Panc1 (cell line): ENCODE results near the gene OPRD1.

ENCODE experiments used
- POLR2AphosphoS5 ChIP-seq: IDR thresholded peaks from 2 replicates; pipeline ENCODE4 v1.6.1; 2012; ENCODE audit warnings: mild to moderate bottlenecking, low read depth, low read length, moderate library complexity
- TF ChIP-seq, protein P1 (sequence below): fragments of 450-650 bp; IDR thresholded peaks from 2 replicates; pipeline ENCODE4 v1.5.1; 2017; ENCODE audit warnings: mild to moderate bottlenecking
- TF ChIP-seq, protein P2 (sequence below), 2 experiments: IDR thresholded peaks; 2 replicates each; pipeline ENCODE4 v1.6.1; 2011 to 2012; ENCODE audit warnings: low read depth in 2 of 2, control low read depth in 1 of 2, low read length in 1 of 2, mild to moderate bottlenecking in 1 of 2, moderate library complexity in 1 of 2; ENCODE audit not compliant: insufficient read depth in 1 of 2

DNA sequence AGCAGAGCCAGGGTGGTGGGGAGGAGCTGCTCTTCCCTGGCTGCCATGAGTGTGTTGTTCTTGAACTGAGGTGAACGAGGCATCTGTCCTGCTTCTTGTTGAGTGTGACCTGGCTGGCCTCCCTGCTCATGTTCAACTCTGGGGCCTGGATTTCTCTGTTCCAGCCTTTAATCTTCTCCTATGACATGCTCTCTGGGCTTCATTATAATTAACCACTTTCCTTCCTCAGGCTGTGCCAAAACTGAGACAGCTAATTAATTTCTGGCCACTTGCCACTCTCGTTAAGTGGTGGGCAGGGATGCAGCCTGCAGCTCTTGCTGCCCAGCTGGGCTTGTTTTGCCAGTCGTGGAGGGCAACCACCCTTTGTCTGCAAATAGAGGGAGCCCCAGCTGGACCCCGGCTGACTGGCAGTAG, 23.3 kb downstream of the OPRD1 start:
- TF ChIP-seq, protein P1, sequence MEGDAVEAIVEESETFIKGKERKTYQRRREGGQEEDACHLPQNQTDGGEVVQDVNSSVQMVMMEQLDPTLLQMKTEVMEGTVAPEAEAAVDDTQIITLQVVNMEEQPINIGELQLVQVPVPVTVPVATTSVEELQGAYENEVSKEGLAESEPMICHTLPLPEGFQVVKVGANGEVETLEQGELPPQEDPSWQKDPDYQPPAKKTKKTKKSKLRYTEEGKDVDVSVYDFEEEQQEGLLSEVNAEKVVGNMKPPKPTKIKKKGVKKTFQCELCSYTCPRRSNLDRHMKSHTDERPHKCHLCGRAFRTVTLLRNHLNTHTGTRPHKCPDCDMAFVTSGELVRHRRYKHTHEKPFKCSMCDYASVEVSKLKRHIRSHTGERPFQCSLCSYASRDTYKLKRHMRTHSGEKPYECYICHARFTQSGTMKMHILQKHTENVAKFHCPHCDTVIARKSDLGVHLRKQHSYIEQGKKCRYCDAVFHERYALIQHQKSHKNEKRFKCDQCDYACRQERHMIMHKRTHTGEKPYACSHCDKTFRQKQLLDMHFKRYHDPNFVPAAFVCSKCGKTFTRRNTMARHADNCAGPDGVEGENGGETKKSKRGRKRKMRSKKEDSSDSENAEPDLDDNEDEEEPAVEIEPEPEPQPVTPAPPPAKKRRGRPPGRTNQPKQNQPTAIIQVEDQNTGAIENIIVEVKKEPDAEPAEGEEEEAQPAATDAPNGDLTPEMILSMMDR = no peak
- no peak for TF ChIP-seq POLR2AphosphoS5
- TF ChIP-seq, protein P2, sequence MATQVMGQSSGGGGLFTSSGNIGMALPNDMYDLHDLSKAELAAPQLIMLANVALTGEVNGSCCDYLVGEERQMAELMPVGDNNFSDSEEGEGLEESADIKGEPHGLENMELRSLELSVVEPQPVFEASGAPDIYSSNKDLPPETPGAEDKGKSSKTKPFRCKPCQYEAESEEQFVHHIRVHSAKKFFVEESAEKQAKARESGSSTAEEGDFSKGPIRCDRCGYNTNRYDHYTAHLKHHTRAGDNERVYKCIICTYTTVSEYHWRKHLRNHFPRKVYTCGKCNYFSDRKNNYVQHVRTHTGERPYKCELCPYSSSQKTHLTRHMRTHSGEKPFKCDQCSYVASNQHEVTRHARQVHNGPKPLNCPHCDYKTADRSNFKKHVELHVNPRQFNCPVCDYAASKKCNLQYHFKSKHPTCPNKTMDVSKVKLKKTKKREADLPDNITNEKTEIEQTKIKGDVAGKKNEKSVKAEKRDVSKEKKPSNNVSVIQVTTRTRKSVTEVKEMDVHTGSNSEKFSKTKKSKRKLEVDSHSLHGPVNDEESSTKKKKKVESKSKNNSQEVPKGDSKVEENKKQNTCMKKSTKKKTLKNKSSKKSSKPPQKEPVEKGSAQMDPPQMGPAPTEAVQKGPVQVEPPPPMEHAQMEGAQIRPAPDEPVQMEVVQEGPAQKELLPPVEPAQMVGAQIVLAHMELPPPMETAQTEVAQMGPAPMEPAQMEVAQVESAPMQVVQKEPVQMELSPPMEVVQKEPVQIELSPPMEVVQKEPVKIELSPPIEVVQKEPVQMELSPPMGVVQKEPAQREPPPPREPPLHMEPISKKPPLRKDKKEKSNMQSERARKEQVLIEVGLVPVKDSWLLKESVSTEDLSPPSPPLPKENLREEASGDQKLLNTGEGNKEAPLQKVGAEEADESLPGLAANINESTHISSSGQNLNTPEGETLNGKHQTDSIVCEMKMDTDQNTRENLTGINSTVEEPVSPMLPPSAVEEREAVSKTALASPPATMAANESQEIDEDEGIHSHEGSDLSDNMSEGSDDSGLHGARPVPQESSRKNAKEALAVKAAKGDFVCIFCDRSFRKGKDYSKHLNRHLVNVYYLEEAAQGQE (IDR thresholded peaks at IDR 0.05; ENCODE audit: insufficient read depth in 1 of 2, low read depth in 2 of 2, low read length in 1 of 2) = no peak
